Naive thymus-derived CD4-positive, alpha-beta T cell (primary cell): ENCODE results near the gene TIMM17B. TPM values are rescaled to one million over a fixed set of nuclear protein-coding genes. Genes with fewer than 3 reads are reported as not detected.

Source experiments
- ATAC-seq: fragments of 150-1000 bp; cut with Tn5 transposase; 2 replicates; pipeline ENCODE4 v1.10.0; 2021; ENCODE audit warnings: mild to moderate bottlenecking, moderate library complexity
- CTCF ChIA-PET: fragments of 350-600 bp; sonication (Branson Sonifier 250); formaldehyde crosslinking; loops from one replicate; lab custom pipeline; 2021; ENCODE audit warnings: antibody characterized with exemption; lab: Charles Lee
- POLR2A ChIA-PET: fragments of 350-600 bp; sonication (Branson Sonifier 250); formaldehyde crosslinking; loops from one replicate; lab custom pipeline; 2021; ENCODE audit warnings: antibody characterized with exemption, inconsistent platforms; lab: Charles Lee
- DNase-seq, 9 donors: peaks; one replicate each; pipeline versions ENCODE4 v3.0.0 to v3.0.0-alpha.2; 2020 to 2022; ENCODE audit warnings: mixed read lengths in 1 of 9
- H3K27ac ChIP-seq: one replicate; pipeline ENCODE4 v1.7.0; 2013; ENCODE audit warnings: mild to moderate bottlenecking, low read depth, low read length, moderate library complexity
- H3K27me3 ChIP-seq, 2 donors: one replicate each; pipeline ENCODE4 v1.7.0; 2013; ENCODE audit warnings: low read length in 2 of 2, mild to moderate bottlenecking in 2 of 2, moderate library complexity in 2 of 2; ENCODE audit not compliant: control insufficient read depth in 2 of 2, insufficient read depth in 2 of 2
- H3K36me3 ChIP-seq, 3 experiments: 1 replicate in 2 of 3; 2 replicates in 1 of 3; pipeline ENCODE4 v1.7.0; 2013; ENCODE audit warnings: low read length in 3 of 3, mild to moderate bottlenecking in 3 of 3, moderate library complexity in 1 of 3; ENCODE audit not compliant: insufficient read depth in 3 of 3, control insufficient read depth in 2 of 3
- H3K4me1 ChIP-seq, 2 donors: one replicate each; pipeline ENCODE4 v1.7.0; 2013; ENCODE audit warnings: low read length in 2 of 2, mild to moderate bottlenecking in 2 of 2, moderate library complexity in 1 of 2; ENCODE audit not compliant: control insufficient read depth in 2 of 2, insufficient read depth in 2 of 2
- H3K4me3 ChIP-seq: 2 replicates; pipeline ENCODE4 v1.7.0; 2013; ENCODE audit warnings: mild to moderate bottlenecking, low read length
- H3K9me3 ChIP-seq, 3 experiments: 1 replicate in 2 of 3; 2 replicates in 1 of 3; pipeline ENCODE4 v1.7.0; 2013; ENCODE audit warnings: low read length in 3 of 3; ENCODE audit not compliant: control insufficient read depth in 2 of 3
- H3K27ac Mint-ChIP-seq, 9 donors: one replicate each; pipeline ENCODE4 v1.8.0; 2020 to 2022; ENCODE audit warnings: mixed read lengths in 9 of 9, mild to moderate bottlenecking in 8 of 9, moderate library complexity in 5 of 9, inconsistent platforms in 2 of 9
- H3K27me3 Mint-ChIP-seq, 5 donors: one replicate each; pipeline ENCODE4 v1.8.0; 2021 to 2022; ENCODE audit warnings: mixed read lengths in 5 of 5, mild to moderate bottlenecking in 1 of 5
- H3K36me3 Mint-ChIP-seq, 5 donors: one replicate each; pipeline ENCODE4 v1.8.0; 2020 to 2022; ENCODE audit warnings: mixed read lengths in 5 of 5, mild to moderate bottlenecking in 3 of 5, inconsistent platforms in 1 of 5
- H3K4me1 Mint-ChIP-seq, 7 donors: one replicate each; pipeline ENCODE4 v1.8.0; 2020 to 2022; ENCODE audit warnings: mixed read lengths in 7 of 7, mild to moderate bottlenecking in 3 of 7, inconsistent platforms in 1 of 7
- H3K4me3 Mint-ChIP-seq, 10 donors: one replicate each; pipeline ENCODE4 v1.8.0; 2020 to 2022; ENCODE audit warnings: mild to moderate bottlenecking in 10 of 10, mixed read lengths in 10 of 10, moderate library complexity in 6 of 10, inconsistent platforms in 2 of 10
- H3K9me3 Mint-ChIP-seq, 11 donors: one replicate each; pipeline ENCODE4 v1.8.0; 2020 to 2022; ENCODE audit warnings: mixed read lengths in 11 of 11, mild to moderate bottlenecking in 4 of 11, inconsistent platforms in 1 of 11, moderate library complexity in 1 of 11
- intact Hi-C, 2 donors: fragments of 100-400 bp; cut with micrococcal nuclease; formaldehyde crosslinking; loops; one replicate each; pipeline ENCODE4 v1.15.1; 2023
- polyA plus RNA-seq, 2 donors: library from polyadenylated mRNA; unstranded; fragments of 300-500 nt; fragmentation: Illumina TruSeq; gene quantifications; one replicate each; pipeline ENCODE4 v1.2.3, GENCODE V29; 2021
- total RNA-seq, 6 experiments: library from RNA in 5 of 6; stranded (reverse) in 5 of 6; gene quantifications; 1 replicate in 5 of 6; 2 replicates in 1 of 6; pipeline ENCODE4 v1.2.3 and lab custom pipeline; 2021 to 2026

TIMM17B gene
- 10 to 100 TPM; 41.1 to 46.6 (median 44.2) TPM for total RNA-seq
- 10 to 100 TPM; 55.8 to 57.0 TPM for polyA plus RNA-seq
- total RNA-seq (lab: John Stamatoyannopoulos, UW): 21.0 reads per million, percentile 51 among the genes with 10 or more reads in this experiment

DNA sequence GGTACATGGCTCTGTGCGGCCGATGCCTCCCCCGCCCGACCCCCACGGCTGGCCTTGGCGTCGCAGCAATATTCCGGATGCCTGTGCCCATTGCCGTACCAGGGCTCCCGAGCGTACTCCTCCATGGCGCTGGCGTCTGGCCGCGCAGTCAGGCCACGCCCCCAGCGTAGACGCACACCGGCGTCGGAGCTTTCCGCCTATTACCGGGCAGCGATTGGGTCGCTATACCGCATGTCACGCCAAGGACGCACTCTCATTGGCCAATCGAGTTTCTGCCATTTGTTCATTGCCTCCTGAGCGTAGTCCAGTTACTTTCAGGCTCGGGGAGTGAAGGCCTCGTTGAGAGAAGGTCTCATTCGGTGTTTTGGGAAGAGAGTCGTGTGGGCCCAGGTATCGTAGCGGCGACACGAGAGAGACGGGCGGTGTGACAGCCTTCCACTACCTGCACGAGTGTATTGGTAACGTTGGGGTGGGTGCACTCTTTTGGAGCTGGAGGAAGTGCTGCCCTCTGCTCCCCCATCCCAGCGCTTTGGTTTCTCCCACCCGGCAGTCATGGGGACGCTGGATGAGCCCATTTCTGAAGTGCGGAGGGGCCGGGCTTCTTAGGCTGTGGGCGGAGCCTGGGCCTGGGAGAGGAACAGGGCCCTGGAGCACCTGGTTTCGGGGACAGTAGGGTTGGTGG, at the start of gene TIMM17B, which contains the start of gene PQBP1:
Gene TIMM17B (minus strand): TSS at position 144 of the 682 bp plus-strand sequence. CDS start 19 bp downstream, at position 125.
Gene PQBP1 (plus strand): TSS at position 306 of the 682 bp plus-strand sequence. CDS start 580 bp downstream, outside the sequence.
- Histone ChIP-seq H3K4me1 (peaks cover 12 to 16% of the 10 kb centered on the region in 2 donors), H3K9me3 (no peaks in the 10 kb centered on the region), H3K27me3 (no peaks in the 10 kb centered on the region), H3K4me3 (peak within 1 kb of the TSS; percentile 91), H3K27ac (peak within 1 kb of the TSS; percentile 98), H3K36me3 (peaks cover 3 to 31% (median 6%) of the 10 kb centered on the region in 3 experiments)
- peaks cover 0 to 9% (median 0%) of the 10 kb centered on the region in 5 donors for H3K36me3 Mint-ChIP-seq
- ChIA-PET POLR2A (interaction anchor here (0.7 to 4.1 kb wide), 13 partner anchors 10 to 358 kb away, joined by 3 to 29 read pairs (median 6); partner anchors contain the start of genes HDAC6, OTUD5, PIM2 and SLC35A2), CTCF (interaction anchor here (0.6 to 1.1 kb wide), 4 partner anchors 8 to 249 kb away, joined by 3 to 5 read pairs (median 4); no protein-coding TSS in a partner anchor)
- peak within 1 kb of the TSS; percentile 83 to 100 (median 91) for H3K4me3 Mint-ChIP-seq
- peak; percentile 92 for ATAC-seq
- H3K9me3 Mint-ChIP-seq: peaks cover 0 to 4% (median 0%) of the 10 kb centered on the region in 11 donors
- intact Hi-C loops: loop anchor here (1.0 to 10.0 kb wide), 17 partner anchors 14 to 1335 kb away; partner anchors contain the start of genes GRIPAP1 (in 2 of the 2), MAGIX (in 2 of the 2), PPP1R3F (in 2 of the 2) and SLC35A2 (in 2 of the 2)
- no peaks in the 10 kb centered on the region for H3K27me3 Mint-ChIP-seq
- peaks cover 6 to 42% (median 24%) of the 10 kb centered on the region in 7 donors for H3K4me1 Mint-ChIP-seq
- peak within 1 kb of the TSS; percentile 89 to 98 (median 94) for H3K27ac Mint-ChIP-seq
- DNase-seq: peak; percentile 71 to 93 (median 89)

DNA sequence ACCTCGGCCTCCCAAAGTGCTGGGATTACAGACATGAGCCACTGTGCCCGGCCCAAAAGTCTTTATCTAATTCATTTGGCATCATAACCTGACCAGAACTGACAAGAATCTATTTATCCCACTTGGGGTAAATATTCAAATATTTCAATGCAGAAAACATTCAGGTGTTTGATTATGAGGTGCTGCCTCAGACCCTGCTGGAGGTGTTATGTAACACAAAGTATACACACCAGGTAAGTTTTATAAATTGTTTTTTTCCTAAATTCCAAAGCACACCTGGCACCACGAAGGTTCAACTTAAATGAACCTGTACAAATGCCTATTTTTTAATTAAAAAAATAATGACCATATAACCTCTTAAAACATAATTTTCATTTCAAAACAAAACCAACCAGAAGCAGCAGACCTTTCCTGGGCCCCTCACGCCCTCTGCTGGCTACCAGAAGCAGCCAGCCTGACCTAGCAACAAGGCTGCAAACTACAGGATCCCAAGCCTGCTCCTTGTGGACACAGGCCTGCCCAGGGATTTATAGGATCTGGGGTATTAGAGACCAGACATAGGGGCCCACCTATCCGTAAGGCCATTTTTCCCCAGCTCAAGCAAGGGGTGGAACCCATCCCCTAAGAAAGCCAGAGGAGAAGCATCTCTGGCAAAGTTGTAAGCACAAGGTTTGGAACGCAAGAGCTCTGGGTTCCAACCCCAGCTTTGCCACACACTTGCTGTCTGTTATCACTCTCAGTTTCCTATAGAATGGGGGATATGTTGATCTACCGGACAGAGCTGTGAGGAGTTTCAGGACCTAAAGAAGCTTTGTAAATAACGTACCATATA, 48.2 kb upstream of the TIMM17B start:
- H3K27ac Mint-ChIP-seq: peak overlapping the region; percentile 44 to 88 (median 71)
- intact Hi-C loops: loop anchor here (1.0 kb wide), 5 partner anchors 8 to 297 kb away; no protein-coding TSS in a partner anchor
- peaks cover 0 to 1% (median 0%) of the 10 kb centered on the region in 11 donors for H3K9me3 Mint-ChIP-seq
- H3K36me3 ChIP-seq: no peaks in the 10 kb centered on the region
- peaks cover 0 to 19% (median 5%) of the 10 kb centered on the region in 5 donors for H3K36me3 Mint-ChIP-seq
- H3K27ac ChIP-seq: peak overlapping the region; percentile 22
- no peak overlapping the region for H3K4me3 ChIP-seq
- no peaks in the 10 kb centered on the region for H3K27me3 ChIP-seq
- CTCF ChIA-PET: interaction anchor here (0.7 to 1.4 kb wide), 9 partner anchors 8 to 297 kb away, joined by 3 to 8 read pairs (median 4); no protein-coding TSS in a partner anchor
- peaks cover 23 to 25% of the 10 kb centered on the region in 2 donors for H3K4me1 ChIP-seq
- H3K4me3 Mint-ChIP-seq: peak overlapping the region; percentile 25 to 61 (median 50)
- DNase-seq (peak; percentile 30 to 69 (median 46)), ATAC-seq (peak; percentile 74)
- no peaks in the 10 kb centered on the region for H3K27me3 Mint-ChIP-seq
- H3K4me1 Mint-ChIP-seq: peaks cover 20 to 59% (median 48%) of the 10 kb centered on the region in 7 donors
- POLR2A ChIA-PET: interaction anchor here (0.9 to 12.3 kb wide), 5 partner anchors 8 to 298 kb away, joined by 4 to 432 read pairs (median 7); partner anchors contain the start of genes PIM2 and SLC35A2
- H3K9me3 ChIP-seq: no peaks in the 10 kb centered on the region

DNA sequence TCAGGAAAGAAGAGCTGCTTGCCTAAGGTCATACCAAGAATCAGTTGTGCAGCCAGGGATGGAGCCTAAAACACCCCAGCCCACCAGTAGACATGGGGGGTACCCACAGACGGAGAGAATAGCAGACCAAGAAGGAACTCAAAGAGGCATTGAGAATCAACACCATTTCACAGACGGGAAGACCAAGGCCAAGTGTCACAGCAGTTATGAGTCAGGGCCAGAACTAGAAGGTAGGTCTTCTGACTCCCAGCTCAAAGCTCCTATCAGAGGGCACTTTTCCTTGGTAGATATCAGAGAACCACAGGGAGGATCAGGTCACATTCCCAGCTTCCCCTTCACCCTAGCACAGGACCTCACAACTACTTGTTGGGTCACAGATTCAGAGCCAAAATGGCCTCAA, 45.3 kb upstream of the TIMM17B start:
- ChIA-PET CTCF (interaction anchor here (0.6 kb wide), 1 partner anchor 14 kb away, joined by 5 read pairs; no protein-coding TSS in a partner anchor), POLR2A (interaction anchor here (0.6 to 12.3 kb wide), 5 partner anchors 12 to 249 kb away, joined by 3 to 432 read pairs (median 48); partner anchors contain the start of genes OTUD5, PIM2 and SLC35A2)
- peak overlapping the region in 8 of 10 donors; percentile 1 to 79 (median 34) for H3K4me3 Mint-ChIP-seq
- Histone ChIP-seq H3K9me3 (no peaks in the 10 kb centered on the region), H3K4me3 (no peak overlapping the region), H3K27ac (peak overlapping the region; percentile 97), H3K4me1 (peaks cover 49 to 51% of the 10 kb centered on the region in 2 donors), H3K27me3 (no peaks in the 10 kb centered on the region), H3K36me3 (no peaks in the 10 kb centered on the region)
- DNase-seq (no peak), ATAC-seq (no peak)
- H3K36me3 Mint-ChIP-seq: peaks cover 0 to 25% (median 0%) of the 10 kb centered on the region in 5 donors
- H3K27ac Mint-ChIP-seq: peak overlapping the region; percentile 82 to 99 (median 90)
- no peaks in the 10 kb centered on the region for H3K27me3 Mint-ChIP-seq
- H3K4me1 Mint-ChIP-seq: peaks cover 25 to 82% (median 68%) of the 10 kb centered on the region in 7 donors
- H3K9me3 Mint-ChIP-seq: no peaks in the 10 kb centered on the region
- intact Hi-C loops: no loop called here

DNA sequence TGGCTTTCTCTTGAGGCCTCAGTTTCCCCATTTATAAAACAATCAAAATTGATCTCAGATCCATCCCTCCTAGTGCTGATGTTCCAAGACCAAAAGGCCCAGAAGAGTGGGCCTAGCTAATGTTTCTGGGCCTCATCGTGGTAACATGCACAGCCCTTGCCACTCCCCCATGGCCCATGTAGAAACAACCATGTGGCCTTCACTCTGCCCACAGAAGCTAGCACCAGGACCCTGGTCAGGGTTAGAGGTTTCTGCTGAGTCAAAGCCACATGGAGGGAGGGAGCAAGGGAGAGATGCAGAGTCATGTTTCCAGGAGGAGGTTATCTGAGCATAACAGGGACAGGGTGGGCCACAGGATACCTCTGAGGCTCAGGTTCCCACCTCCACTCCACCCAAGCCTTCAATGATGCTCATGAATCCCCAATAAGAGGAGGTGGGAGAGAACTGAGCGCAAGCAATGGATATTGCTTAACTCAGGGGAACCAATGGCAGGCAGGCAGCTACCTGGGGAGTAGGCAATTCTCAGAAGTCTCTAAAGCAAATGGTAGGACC, 42.9 kb upstream of the TIMM17B start:
- POLR2A ChIA-PET: interaction anchor here (0.9 to 12.3 kb wide), 8 partner anchors 13 to 366 kb away, joined by 3 to 432 read pairs (median 15); partner anchors contain the start of genes HDAC6, OTUD5, PIM2 and PQBP1
- ATAC-seq: no peak
- H3K27ac ChIP-seq: peak overlapping the region; percentile 97
- H3K36me3 ChIP-seq: no peaks in the 10 kb centered on the region
- H3K4me3 Mint-ChIP-seq: peak overlapping the region in 9 of 10 donors; percentile 12 to 96 (median 87)
- intact Hi-C loops: no loop called here
- no peaks in the 10 kb centered on the region for H3K27me3 ChIP-seq
- no peak for DNase-seq
- peak overlapping the region; percentile 96 to 99 (median 99) for H3K27ac Mint-ChIP-seq
- peaks cover 62 to 63% of the 10 kb centered on the region in 2 donors for H3K4me1 ChIP-seq
- peak overlapping the region; percentile 55 for H3K4me3 ChIP-seq
- peaks cover 0 to 3% (median 0%) of the 10 kb centered on the region in 11 donors for H3K9me3 Mint-ChIP-seq
- H3K9me3 ChIP-seq: no peaks in the 10 kb centered on the region
- CTCF ChIA-PET: interaction anchor here (0.8 to 1.9 kb wide), 6 partner anchors 10 to 292 kb away, joined by 3 to 7 read pairs (median 3); no protein-coding TSS in a partner anchor
- H3K27me3 Mint-ChIP-seq: peaks cover 0 to 3% (median 0%) of the 10 kb centered on the region in 5 donors
- H3K36me3 Mint-ChIP-seq: peaks cover 0 to 35% (median 6%) of the 10 kb centered on the region in 5 donors
- H3K4me1 Mint-ChIP-seq: peaks cover 34 to 91% (median 80%) of the 10 kb centered on the region in 7 donors

DNA sequence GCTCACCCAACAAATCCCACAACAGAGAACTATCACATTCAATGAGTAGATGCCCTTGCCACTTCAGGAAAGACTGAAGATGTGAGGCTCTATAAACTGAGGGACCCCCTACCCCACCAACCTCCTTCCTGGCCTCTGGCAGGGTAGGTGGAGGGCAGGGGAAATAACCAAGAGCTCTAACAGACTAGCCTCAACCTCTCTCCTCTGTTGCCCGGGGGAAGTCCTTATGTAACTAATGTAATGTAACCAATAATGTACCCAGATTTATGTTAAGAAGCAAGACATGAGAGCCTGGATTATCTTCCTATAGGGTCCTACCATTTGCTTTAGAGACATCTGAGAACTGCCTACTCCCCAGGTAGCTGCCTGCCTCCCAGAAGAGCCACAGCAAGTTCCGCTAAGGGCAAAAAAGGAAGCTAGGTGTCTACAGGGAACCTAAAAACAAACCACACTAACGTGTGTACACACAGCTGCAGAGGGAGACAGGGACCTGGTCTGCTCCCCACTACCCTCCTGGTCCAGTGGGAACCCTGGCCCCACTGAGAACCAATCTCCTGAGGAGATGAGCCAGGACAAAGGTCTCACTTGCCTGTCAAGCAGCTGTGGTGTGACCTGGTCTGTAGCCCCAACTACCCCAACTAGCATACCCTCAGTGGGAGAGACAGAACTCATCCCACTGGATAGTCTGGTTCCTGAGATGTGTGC, 42.1 kb upstream of the TIMM17B start:
- peaks cover 0 to 3% (median 0%) of the 10 kb centered on the region in 5 donors for H3K27me3 Mint-ChIP-seq
- peaks cover 0 to 4% (median 0%) of the 10 kb centered on the region in 11 donors for H3K9me3 Mint-ChIP-seq
- H3K4me1 Mint-ChIP-seq: peaks cover 39 to 97% (median 87%) of the 10 kb centered on the region in 7 donors
- Histone ChIP-seq H3K9me3 (no peaks in the 10 kb centered on the region), H3K27ac (peak overlapping the region; percentile 97), H3K27me3 (no peaks in the 10 kb centered on the region), H3K4me3 (peak overlapping the region; percentile 55), H3K36me3 (no peaks in the 10 kb centered on the region), H3K4me1 (peaks cover 70 to 71% of the 10 kb centered on the region in 2 donors)
- peak in 8 of 9 donors; percentile 26 to 64 (median 46) for DNase-seq
- intact Hi-C loops: loop anchor here (5.0 kb wide), 3 partner anchors 137 to 342 kb away; partner anchors contain the start of genes HDAC6 (in 1 of the 2) and WDR13 (in 1 of the 2)
- peak; percentile 8 for ATAC-seq
- H3K36me3 Mint-ChIP-seq: peaks cover 0 to 43% (median 9%) of the 10 kb centered on the region in 5 donors
- ChIA-PET CTCF (interaction anchor here (0.7 to 2.0 kb wide), 5 partner anchors 10 to 292 kb away, joined by 3 to 6 read pairs (median 3); partner anchors contain the start of gene PIM2), POLR2A (interaction anchor here (0.9 to 12.3 kb wide), 8 partner anchors 12 to 365 kb away, joined by 3 to 432 read pairs (median 15); partner anchors contain the start of genes HDAC6, OTUD5, PIM2 and PQBP1)
- peak overlapping the region; percentile 96 to 99 (median 99) for H3K27ac Mint-ChIP-seq
- H3K4me3 Mint-ChIP-seq: peak overlapping the region; percentile 78 to 96 (median 88)
